Duodenal mucosa (tissue), 2 donors: ENCODE results near the gene PSMA6.

Experiments used
- H3K27ac ChIP-seq: one replicate; pipeline ENCODE4 v1.7.0; 2013; ENCODE audit warnings: low read depth, low read length
- H3K27me3 ChIP-seq, 2 donors: one replicate each; pipeline ENCODE4 v1.7.0; 2013; ENCODE audit warnings: low read length in 2 of 2, control low read depth in 1 of 2; ENCODE audit not compliant: insufficient read depth in 2 of 2, control insufficient read depth in 1 of 2
- H3K36me3 ChIP-seq, 2 donors: one replicate each; pipeline ENCODE4 v1.7.0; 2013; ENCODE audit warnings: low read length in 2 of 2, control low read depth in 1 of 2; ENCODE audit not compliant: insufficient read depth in 2 of 2, control insufficient read depth in 1 of 2
- H3K4me1 ChIP-seq, 2 donors: one replicate each; pipeline ENCODE4 v1.7.0; 2013; ENCODE audit warnings: low read length in 2 of 2, control low read depth in 1 of 2; ENCODE audit not compliant: insufficient read depth in 2 of 2, control insufficient read depth in 1 of 2
- H3K4me3 ChIP-seq, 2 donors: one replicate each; pipeline ENCODE4 v1.7.0; 2013; ENCODE audit warnings: low read length in 2 of 2, low read depth in 1 of 2
- H3K9ac ChIP-seq, 2 donors: one replicate each; pipeline ENCODE4 v1.7.0; 2013; ENCODE audit warnings: low read length in 2 of 2, low read depth in 1 of 2
- H3K9me3 ChIP-seq, 2 donors: one replicate each; pipeline ENCODE4 v1.7.0; 2013; ENCODE audit warnings: low read length in 2 of 2, control low read depth in 1 of 2; ENCODE audit not compliant: control insufficient read depth in 1 of 2

The PSMA6 gene

GRCh38 chr14:35366056-35366451, 73.9 kb downstream of the PSMA6 start:
- no peaks in the 10 kb centered on the region for H3K36me3 ChIP-seq
- peak overlapping the region; percentile 30 for H3K27ac ChIP-seq
- H3K9me3 ChIP-seq = peaks cover 3% of the 10 kb centered on the region in 2 donors
- H3K4me3 ChIP-seq = no peak overlapping the region
- no peak overlapping the region for H3K9ac ChIP-seq
- H3K4me1 ChIP-seq = peaks cover 18 to 22% of the 10 kb centered on the region in 2 donors
- H3K27me3 ChIP-seq = no peaks in the 10 kb centered on the region

- no peaks in the 10 kb centered on the region for H3K36me3 ChIP-seq
- H3K4me3 ChIP-seq = no peak overlapping the region
- peaks cover 18 to 22% of the 10 kb centered on the region in 2 donors for H3K4me1 ChIP-seq
- no peaks in the 10 kb centered on the region for H3K27me3 ChIP-seq
- peaks cover 6 to 7% of the 10 kb centered on the region in 2 donors for H3K9me3 ChIP-seq
- H3K9ac ChIP-seq = no peak overlapping the region
- H3K27ac ChIP-seq = peak overlapping the region; percentile 30
These were observed 74.4 kb downstream of the PSMA6 start for GRCh38 chr14:35366521-35366976.

GRCh38 chr14:35367056-35367372, 74.8 kb downstream of the PSMA6 start:
- Histone ChIP-seq H3K4me3 (no peak overlapping the region), H3K27ac (no peak overlapping the region), H3K9ac (no peak overlapping the region), H3K27me3 (no peaks in the 10 kb centered on the region), H3K4me1 (peaks cover 18 to 22% of the 10 kb centered on the region in 2 donors), H3K9me3 (peaks cover 6 to 7% of the 10 kb centered on the region in 2 donors), H3K36me3 (no peaks in the 10 kb centered on the region)
